Gastrocnemius medialis (tissue), 4 donors: ENCODE measurements around the gene TEX50. TPM values are rescaled to one million over a fixed set of nuclear protein-coding genes. Genes with fewer than 3 reads are reported as not detected.
A peak's percentile ranks its signal among the peaks of the same experiment; 100 is the strongest.
"Not testable (repeated sequence)": the region's sequence is repeated elsewhere in the genome, so short reads cannot be mapped to it uniquely, and the experiment has no call there.

Source experiments
- ATAC-seq, 2 donors: fragments of 150-250 bp; one replicate each; pipeline ENCODE4 v1.9.1; 2016
- DNase-seq, 2 donors: peaks; one replicate each; pipeline ENCODE4 v3.0.0-alpha.2; 2019
- H3K27ac ChIP-seq, 4 donors: fragments of 200-600 bp; sonication (generic); 1 replicate in 1 of 4; 2 replicates in 3 of 4; pipeline ENCODE4 v1.5.1; 2016 to 2018; ENCODE audit warnings: mild to moderate bottlenecking in 2 of 4, moderate library complexity in 1 of 4
- H3K27me3 ChIP-seq, 3 donors: fragments of 200-600 bp; sonication (generic) in 2 of 3; 1 replicate in 1 of 3; 2 replicates in 2 of 3; pipeline versions ENCODE4 v1.5.1 to v1.6.0; 2016 to 2019; ENCODE audit warnings: mild to moderate bottlenecking in 1 of 3, moderate library complexity in 1 of 3
- H3K36me3 ChIP-seq, 2 donors: fragments of 200-600 bp; sonication (generic) in 1 of 2; one replicate each; pipeline ENCODE4 v1.5.1; 2017 to 2018
- H3K4me1 ChIP-seq, 2 donors: fragments of 200-600 bp; sonication (generic) in 1 of 2; one replicate each; pipeline ENCODE4 v1.5.1; 2016 to 2017; ENCODE audit warnings: mild to moderate bottlenecking in 2 of 2
- H3K4me3 ChIP-seq, 4 donors: fragments of 200-600 bp; sonication (generic) in 3 of 4; 1 replicate in 1 of 4; 2 replicates in 3 of 4; pipeline ENCODE4 v1.5.1; 2016 to 2019; ENCODE audit warnings: mild to moderate bottlenecking in 2 of 4
- H3K9me3 ChIP-seq, 3 donors: fragments of 200-600 bp; sonication (generic) in 2 of 3; 1 replicate in 1 of 3; 2 replicates in 2 of 3; pipeline ENCODE4 v1.5.1; 2016 to 2019
- POLR2A ChIP-seq, 2 donors: fragments of 450-650 bp; IDR thresholded peaks; one replicate each; pipeline ENCODE4 v1.6.1; 2017; ENCODE audit warnings: antibody characterized with exemption in 2 of 2, mild to moderate bottlenecking in 2 of 2, moderate library complexity in 2 of 2
- in situ Hi-C, 4 donors: fragments of 200-750 bp; cut with MboI; loops; one replicate each; pipeline versions ENCODE4 v1.15.0 to v1.8.0; 2017; ENCODE audit warnings: low sequenced_read_pairs in 4 of 4
- intact Hi-C: fragments of 100-400 bp; cut with DNase I; formaldehyde crosslinking; loops from one replicate; pipeline ENCODE4 v1.15.1; 2023; ENCODE audit warnings: low total_unique reads
- total RNA-seq, 4 donors: library from RNA; depleted of rRNA; stranded (reverse); fragments of >200 nt; gene quantifications; one replicate each; pipeline versions ENCODE4 v1.1.0 to v1.2.3, GENCODE V29; 2016
- TF ChIP-seq, protein P1 (sequence below), 5 experiments: fragments of 450-650 bp in 3 of 5; fragments of 200-600 bp in 2 of 5; sonication (generic) in 2 of 5; IDR thresholded peaks in 4 of 5; conservative IDR thresholded peaks in 1 of 5; 1 replicate in 4 of 5; 2 replicates in 1 of 5; pipeline ENCODE4 v1.5.1; 2016 to 2019; ENCODE audit warnings: antibody characterized with exemption in 5 of 5, mild to moderate bottlenecking in 3 of 5, moderate library complexity in 3 of 5

TEX50 gene
- total RNA-seq, 4 donors from 2014 or later = not detected

DNA sequence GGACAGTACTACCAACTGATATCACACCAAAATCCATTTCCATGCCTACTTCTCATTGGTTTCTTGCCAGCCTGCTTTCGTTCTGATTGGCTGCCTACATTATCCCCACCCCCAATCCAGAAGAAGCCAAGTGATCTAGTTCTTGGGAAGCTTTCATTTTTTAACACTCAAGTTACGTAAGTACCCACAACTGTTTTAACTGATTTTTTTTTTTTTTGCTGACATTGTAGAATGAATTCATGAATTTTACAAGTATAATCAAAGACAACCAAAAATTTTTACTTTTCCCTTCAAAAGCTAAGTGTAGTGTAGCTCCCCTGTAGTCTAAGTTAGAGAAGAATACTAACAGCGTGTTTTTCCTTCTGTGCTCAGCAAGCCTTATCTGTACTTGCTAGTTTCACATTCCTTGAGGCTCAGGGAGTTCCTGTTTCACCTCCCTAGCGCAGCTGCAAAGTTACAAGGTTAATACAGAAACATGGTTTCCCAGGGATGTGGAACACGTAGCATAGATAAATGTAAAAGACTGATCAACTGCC lies 32.0 kb upstream of the TEX50 start, which contains the start of gene SLC9C2:
SLC9C2 (minus strand) TSS at position 17 of the 536 bp plus-strand sequence. CDS start 1,296 bp downstream, outside the sequence.
- Histone ChIP-seq H3K4me3 (peak within 1 kb of the TSS in 1 of 4 donors; percentile 31), H3K27me3 (no peaks in the 10 kb centered on the region), H3K9me3 (no peaks in the 10 kb centered on the region), H3K4me1 (no peaks in the 10 kb centered on the region), H3K36me3 (no peaks in the 10 kb centered on the region), H3K27ac (no peak within 1 kb of the TSS)
- in situ Hi-C loops = no loop called here
- ATAC-seq (no peak), DNase-seq (no peak)
- intact Hi-C loops = no loop called here
- no peak for TF ChIP-seq POLR2A (IDR thresholded peaks at IDR 0.05)
- TF ChIP-seq, protein P1, sequence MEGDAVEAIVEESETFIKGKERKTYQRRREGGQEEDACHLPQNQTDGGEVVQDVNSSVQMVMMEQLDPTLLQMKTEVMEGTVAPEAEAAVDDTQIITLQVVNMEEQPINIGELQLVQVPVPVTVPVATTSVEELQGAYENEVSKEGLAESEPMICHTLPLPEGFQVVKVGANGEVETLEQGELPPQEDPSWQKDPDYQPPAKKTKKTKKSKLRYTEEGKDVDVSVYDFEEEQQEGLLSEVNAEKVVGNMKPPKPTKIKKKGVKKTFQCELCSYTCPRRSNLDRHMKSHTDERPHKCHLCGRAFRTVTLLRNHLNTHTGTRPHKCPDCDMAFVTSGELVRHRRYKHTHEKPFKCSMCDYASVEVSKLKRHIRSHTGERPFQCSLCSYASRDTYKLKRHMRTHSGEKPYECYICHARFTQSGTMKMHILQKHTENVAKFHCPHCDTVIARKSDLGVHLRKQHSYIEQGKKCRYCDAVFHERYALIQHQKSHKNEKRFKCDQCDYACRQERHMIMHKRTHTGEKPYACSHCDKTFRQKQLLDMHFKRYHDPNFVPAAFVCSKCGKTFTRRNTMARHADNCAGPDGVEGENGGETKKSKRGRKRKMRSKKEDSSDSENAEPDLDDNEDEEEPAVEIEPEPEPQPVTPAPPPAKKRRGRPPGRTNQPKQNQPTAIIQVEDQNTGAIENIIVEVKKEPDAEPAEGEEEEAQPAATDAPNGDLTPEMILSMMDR (IDR thresholded peaks at IDR 0.05 in 4 of 5, conservative IDR thresholded peaks at IDR 0.05 in 1 of 5) = no peak

DNA sequence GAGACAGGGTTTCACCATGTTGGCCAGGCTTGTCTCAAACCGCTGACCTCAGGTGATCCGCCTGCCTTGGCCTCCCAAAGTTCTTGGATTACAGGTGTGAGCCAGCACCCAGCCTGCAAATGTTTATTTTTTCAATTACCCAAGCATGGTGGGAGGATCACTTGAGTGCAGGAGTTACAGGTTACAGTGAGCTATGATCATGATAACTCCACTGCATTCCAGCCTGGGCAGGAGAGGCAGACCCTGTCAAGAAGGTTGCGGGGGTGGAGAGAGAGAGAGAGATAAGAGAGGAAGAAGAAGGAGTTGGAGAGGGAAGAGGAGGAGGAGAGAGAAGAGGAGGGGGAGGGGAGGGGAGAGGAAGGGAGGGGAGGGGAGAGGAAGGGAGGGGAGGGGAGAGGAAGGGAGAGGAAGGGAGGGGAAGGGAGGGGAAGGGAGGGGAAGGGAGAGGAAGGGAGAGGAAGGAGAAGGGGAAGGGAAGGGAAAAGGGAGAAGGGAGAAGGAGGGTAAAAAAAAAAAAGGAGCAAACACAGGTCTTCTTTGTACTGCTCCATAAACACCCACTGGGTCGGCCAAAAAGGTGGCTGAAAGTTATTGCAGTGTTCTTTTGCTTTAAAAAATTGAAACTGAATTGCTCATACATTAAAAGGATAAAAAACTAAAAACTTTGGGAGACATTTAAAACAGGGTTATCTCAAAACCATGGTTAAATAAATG lies 26.5 kb upstream of the TEX50 start:
- TF ChIP-seq, protein P1 (IDR thresholded peaks at IDR 0.05 in 4 of 5, conservative IDR thresholded peaks at IDR 0.05 in 1 of 5) = no peak
- no peak for TF ChIP-seq POLR2A (IDR thresholded peaks at IDR 0.05)
- no peak for ATAC-seq
- Histone ChIP-seq H3K9me3 (no peaks in the 10 kb centered on the region), H3K36me3 (no peaks in the 10 kb centered on the region), H3K4me1 (no peaks in the 10 kb centered on the region), H3K4me3 (no peak overlapping the region), H3K27me3 (no peaks in the 10 kb centered on the region), H3K27ac (no peak overlapping the region)
- intact Hi-C loops (no loop called here), in situ Hi-C loops (no loop called here)
- no peak for DNase-seq

GRCh38 chr1:173613086-173613485 lies 22.1 kb upstream of the TEX50 start:
- H3K9me3 ChIP-seq, DNase-seq, intact Hi-C loops, H3K4me3 ChIP-seq, ATAC-seq, H3K36me3 ChIP-seq, H3K27me3 ChIP-seq, H3K27ac ChIP-seq, in situ Hi-C loops, H3K4me1 ChIP-seq: not testable (repeated sequence)

DNA sequence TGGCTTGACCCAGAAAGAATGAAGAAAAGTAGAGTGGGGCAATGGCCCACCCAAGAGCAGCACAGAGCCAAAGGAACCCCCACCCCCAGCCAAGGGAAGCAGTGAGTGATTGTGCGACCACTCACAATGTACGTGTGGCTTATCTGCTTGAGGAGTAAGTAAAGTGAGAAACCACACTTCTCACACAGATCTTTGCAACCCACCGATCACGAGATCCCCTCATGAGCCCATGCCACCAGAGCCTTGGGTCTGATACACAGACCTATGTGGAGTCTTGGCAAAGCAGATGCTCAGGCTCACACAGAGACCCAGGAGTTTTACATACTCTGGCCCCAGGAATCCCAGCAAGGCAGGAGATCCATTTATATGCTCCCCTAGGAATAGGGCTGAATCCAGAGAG lies 18.3 kb upstream of the TEX50 start:
- Histone ChIP-seq H3K36me3 (no peaks in the 10 kb centered on the region), H3K4me3 (no peak overlapping the region), H3K4me1 (no peaks in the 10 kb centered on the region), H3K9me3 (no peaks in the 10 kb centered on the region), H3K27me3 (no peaks in the 10 kb centered on the region), H3K27ac (no peak overlapping the region)
- intact Hi-C loops (no loop called here), in situ Hi-C loops (no loop called here)
- DNase-seq (no peak), ATAC-seq (no peak)
- TF ChIP-seq, protein P1 (IDR thresholded peaks at IDR 0.05 in 4 of 5, conservative IDR thresholded peaks at IDR 0.05 in 1 of 5) = no peak
- no peak for TF ChIP-seq POLR2A (IDR thresholded peaks at IDR 0.05)

DNA sequence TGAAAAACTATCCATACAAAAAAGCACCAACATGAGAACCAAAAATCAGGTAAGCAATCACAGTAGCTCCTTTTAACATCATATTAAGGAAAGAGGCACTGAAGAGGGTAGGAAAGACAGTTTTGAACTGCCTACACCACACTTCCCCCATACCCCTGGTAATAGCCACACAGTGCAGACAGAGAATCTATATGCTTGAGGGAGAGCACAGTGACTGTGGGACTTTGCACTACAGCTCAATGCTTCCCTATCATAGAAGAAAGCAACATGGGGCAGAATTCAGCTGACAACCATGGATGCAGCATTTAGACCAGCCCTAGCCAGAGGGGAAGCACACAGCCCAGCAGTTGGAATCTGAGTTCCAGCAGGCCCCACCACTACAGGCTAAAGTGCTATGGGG lies 7.9 kb upstream of the TEX50 start:
- H3K27me3 ChIP-seq = no peaks in the 10 kb centered on the region
- H3K4me3 ChIP-seq = no peak overlapping the region
- no peak overlapping the region for H3K27ac ChIP-seq
- in situ Hi-C loops (no loop called here), intact Hi-C loops (no loop called here)
- ATAC-seq (no peak), DNase-seq (no peak)
- H3K36me3 ChIP-seq = no peaks in the 10 kb centered on the region
- TF ChIP-seq, protein P1 (IDR thresholded peaks at IDR 0.05 in 4 of 5, conservative IDR thresholded peaks at IDR 0.05 in 1 of 5) = no peak
- TF ChIP-seq POLR2A (IDR thresholded peaks at IDR 0.05) = no peak
- H3K4me1 ChIP-seq = no peaks in the 10 kb centered on the region
- H3K9me3 ChIP-seq = no peaks in the 10 kb centered on the region
